KMS-11 (cell line): ENCODE measurements around the gene ZXDC.
A peak's percentile ranks its signal among the peaks of the same experiment; 100 is the strongest.

ENCODE experiments used
- H2AFZ ChIP-seq: fragments of 200-600 bp; sonication (generic); 2 replicates; pipeline ENCODE4 v1.6.1; 2016; ENCODE audit warnings: antibody characterized with exemption, mixed run types, low read depth
- H3K27ac ChIP-seq: fragments of 200-600 bp; sonication (generic); 2 replicates; pipeline ENCODE4 v1.6.1; 2016; ENCODE audit warnings: mild to moderate bottlenecking, mixed run types
- H3K27me3 ChIP-seq: fragments of 200-600 bp; sonication (generic); 2 replicates; pipeline ENCODE4 v1.6.1; 2017; ENCODE audit warnings: mild to moderate bottlenecking, low read depth, mixed run types, moderate library complexity; ENCODE audit not compliant: insufficient read depth
- H3K36me3 ChIP-seq: fragments of 200-600 bp; sonication (generic); 2 replicates; pipeline ENCODE4 v1.6.1; 2017; ENCODE audit warnings: mild to moderate bottlenecking, mixed run types; ENCODE audit not compliant: insufficient read depth
- H3K4me1 ChIP-seq: fragments of 200-600 bp; sonication (generic); 2 replicates; pipeline ENCODE4 v1.6.1; 2016; ENCODE audit warnings: mild to moderate bottlenecking, low read depth, mixed run types; ENCODE audit not compliant: poor library complexity, severe bottlenecking
- H3K4me2 ChIP-seq: fragments of 200-600 bp; sonication (generic); 2 replicates; pipeline ENCODE4 v1.7.0; 2016; ENCODE audit warnings: mild to moderate bottlenecking, mixed run types
- H3K4me3 ChIP-seq: fragments of 200-600 bp; sonication (generic); IDR thresholded peaks from 2 replicates; pipeline ENCODE4 v1.6.1; 2017; ENCODE audit warnings: low read depth, low read length, mixed read lengths; ENCODE audit not compliant: insufficient read depth
- H3K79me2 ChIP-seq: fragments of 200-600 bp; sonication (generic); 2 replicates; pipeline ENCODE4 v1.6.1; 2016; ENCODE audit warnings: low read depth, mixed run types; ENCODE audit not compliant: insufficient read depth
- H3K9ac ChIP-seq: fragments of 200-600 bp; sonication (generic); 2 replicates; pipeline ENCODE4 v1.6.1; 2016; ENCODE audit warnings: mild to moderate bottlenecking, mixed run types
- H4K20me1 ChIP-seq: fragments of 200-600 bp; sonication (generic); 2 replicates; pipeline ENCODE4 v1.6.1; 2016; ENCODE audit warnings: mild to moderate bottlenecking, mixed run types; ENCODE audit not compliant: insufficient read depth
- CTCF ChIP-seq: fragments of 200-600 bp; sonication (generic); conservative IDR thresholded peaks from 2 replicates; pipeline ENCODE4 v1.6.1; 2017; ENCODE audit warnings: low read depth, mild to moderate bottlenecking, antibody characterized with exemption, low read length, moderate library complexity, mixed read lengths

The ZXDC gene

GRCh38 chr3:126495786-126496185 lies 20.1 kb upstream of the ZXDC start:
- peaks cover 18% of the 10 kb centered on the region for H3K4me1 ChIP-seq
- H3K79me2 ChIP-seq: no peaks in the 10 kb centered on the region
- no peak overlapping the region for H3K4me2 ChIP-seq

GRCh38 chr3:126494970-126495230 lies 19.2 kb upstream of the ZXDC start:
- Histone ChIP-seq H3K4me3 (no peak overlapping the region), H3K27me3 (no peaks in the 10 kb centered on the region), H3K9ac (no peak overlapping the region), H4K20me1 (no peaks in the 10 kb centered on the region), H3K4me1 (peaks cover 18% of the 10 kb centered on the region), H3K27ac (no peak overlapping the region), H3K4me2 (no peak overlapping the region), H2AFZ (no peak overlapping the region), H3K79me2 (no peaks in the 10 kb centered on the region), H3K36me3 (no peaks in the 10 kb centered on the region)
- no peak for TF ChIP-seq CTCF

More at GRCh38 chr3:126495786-126496185, 20.1 kb upstream of the ZXDC start:
- H3K27ac ChIP-seq: no peak overlapping the region
- H2AFZ ChIP-seq: no peak overlapping the region
- H3K27me3 ChIP-seq: no peaks in the 10 kb centered on the region
- H3K36me3 ChIP-seq: no peaks in the 10 kb centered on the region
- no peaks in the 10 kb centered on the region for H4K20me1 ChIP-seq
- no peak overlapping the region for H3K9ac ChIP-seq
- H3K4me3 ChIP-seq: no peak overlapping the region
- TF ChIP-seq CTCF: no peak

DNA sequence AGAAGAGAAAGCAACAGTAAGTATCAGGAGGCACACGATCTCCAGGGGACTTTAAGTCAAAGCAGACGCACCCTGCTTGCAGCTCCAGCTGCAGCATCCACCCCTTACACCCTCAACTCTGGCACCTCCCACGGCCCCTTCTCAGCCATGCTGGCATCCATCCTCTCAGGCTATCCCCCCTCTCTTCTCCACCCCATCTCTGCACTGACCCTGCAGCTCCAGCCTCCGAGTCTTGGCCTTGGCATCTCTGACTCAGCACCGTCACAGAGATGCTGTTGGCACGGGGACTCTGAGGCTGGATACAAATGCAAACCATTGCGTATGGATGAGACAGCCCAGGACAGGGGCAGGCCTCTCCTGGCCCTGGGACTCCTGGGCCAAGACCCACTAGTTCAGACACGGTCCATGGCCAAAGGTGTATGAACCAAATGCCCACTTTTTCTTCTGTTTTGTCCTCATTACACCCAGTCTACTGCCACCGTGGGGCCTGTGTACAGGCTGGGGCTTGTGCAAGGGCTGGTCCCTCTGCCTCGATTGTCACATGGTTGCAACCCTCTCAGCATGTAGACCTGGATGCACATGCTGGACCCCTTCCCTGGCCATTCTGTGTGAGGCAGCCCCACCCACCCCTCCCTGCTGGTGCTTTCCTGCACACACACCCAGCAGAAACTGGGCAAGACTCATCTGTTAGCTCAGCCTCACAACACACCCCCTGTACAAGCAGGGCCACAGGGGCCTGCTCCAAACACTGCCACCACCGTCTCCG lies 18.7 kb upstream of the ZXDC start:
- Histone ChIP-seq H4K20me1 (no peaks in the 10 kb centered on the region), H3K4me2 (peak overlapping the region; percentile 72), H3K4me1 (peaks cover 18% of the 10 kb centered on the region), H2AFZ (peak overlapping the region; percentile 56; the same call in 1 of the 2 replicates), H3K36me3 (no peaks in the 10 kb centered on the region), H3K9ac (peak overlapping the region; percentile 19; the same call in 1 of the 2 replicates), H3K79me2 (no peaks in the 10 kb centered on the region), H3K4me3 (no peak overlapping the region), H3K27ac (peak overlapping the region; percentile 58), H3K27me3 (no peaks in the 10 kb centered on the region)
- no peak for TF ChIP-seq CTCF

- Histone ChIP-seq H3K79me2 (no peaks in the 10 kb centered on the region), H3K4me2 (peak overlapping the region; percentile 72), H3K4me3 (no peak overlapping the region), H3K27me3 (no peaks in the 10 kb centered on the region), H3K36me3 (no peaks in the 10 kb centered on the region), H3K27ac (peak overlapping the region; percentile 58), H4K20me1 (no peaks in the 10 kb centered on the region), H3K9ac (peak overlapping the region; percentile 19; the same call in 1 of the 2 replicates), H2AFZ (peak overlapping the region; percentile 56; the same call in 1 of the 2 replicates), H3K4me1 (peaks cover 18% of the 10 kb centered on the region)
- TF ChIP-seq CTCF: no peak
Observed at GRCh38 chr3:126493739-126494138, 18.0 kb upstream of the ZXDC start.
